HCT116 (cell line): Measurements from ENCODE around the gene ACTG1. TPM values are rescaled to one million over a fixed set of nuclear protein-coding genes. Genes with fewer than 3 reads are reported as not detected.

Source experiments
- ATAC-seq: fragments of 200-7000 bp; cut with Tn5 transposase; 2 replicates; pipeline ENCODE4 v1.9.1; 2020; ENCODE audit warnings: mild to moderate bottlenecking, moderate library complexity
- BruUV-seq: library from RNA; stranded (reverse); fragments of 400-500 nt; replicated peaks from 2 replicates; lab custom pipeline; 2021; lab: Mats Ljungman, UMichigan
- CTCF ChIA-PET: fragments of 300-600 bp; sonication (Branson Sonifier 250); formaldehyde crosslinking; loops from one replicate; lab custom pipeline; 2021; ENCODE audit warnings: antibody characterized with exemption; lab: Charles Lee
- POLR2A ChIA-PET: fragments of 300-600, 350-600 bp; sonication (Branson Sonifier 250); formaldehyde crosslinking; loops from one replicate; lab custom pipeline; 2021; ENCODE audit warnings: antibody characterized with exemption; lab: Charles Lee
- RAD21 ChIA-PET, 2 experiments: fragments of 300-600 bp; sonication (Branson Sonifier 250); formaldehyde crosslinking; loops; one replicate each; lab custom pipeline; 2023; ENCODE audit warnings: low total read pairs in 2 of 2; ENCODE audit not compliant: uncharacterized antibody in 2 of 2, unreplicated experiment in 2 of 2, low non-redundant PET in 1 of 2; lab: Charles Lee
- DNase-seq: peaks from one replicate; pipeline ENCODE4 v3.0.0-alpha.2; 2010; ENCODE audit warnings: low read depth, low spot score
- H2AFZ ChIP-seq: fragments of 200-600 bp; shearing (Covaris generic), sonication (generic); 2 replicates; pipeline ENCODE4 v1.6.1; 2017; ENCODE audit warnings: low read depth, mixed run types, mixed read lengths, antibody characterized with exemption, low read length; ENCODE audit not compliant: poor library complexity, severe bottlenecking
- H3K27ac ChIP-seq: 2 replicates; pipeline ENCODE4 v1.5.1; 2012; ENCODE audit warnings: low read depth, low read length
- H3K27me3 ChIP-seq: fragments of 200-600 bp; sonication (generic); 2 replicates; pipeline ENCODE4 v1.6.1; 2016; ENCODE audit warnings: mixed run types, low read length, mixed read lengths; ENCODE audit not compliant: insufficient read depth
- H3K36me3 ChIP-seq, 2 experiments: fragments of 200-500 bp in 1 of 2; fragments of 200-600 bp in 1 of 2; sonication (Bioruptor generic) in 1 of 2; sonication (generic) in 1 of 2; 2 replicates each; pipeline versions ENCODE4 v1.5.1 to v1.6.1; 2014 to 2016; ENCODE audit warnings: low read length in 2 of 2, inconsistent platforms in 1 of 2, mixed read lengths in 1 of 2, mixed run types in 1 of 2; ENCODE audit not compliant: insufficient read depth in 2 of 2, control insufficient read depth in 1 of 2
- H3K4me1 ChIP-seq, 2 experiments: fragments of 200-600 bp in 1 of 2; sonication (generic) in 1 of 2; 2 replicates each; pipeline versions ENCODE4 v1.5.1 to v1.6.1; 2012 to 2017; ENCODE audit warnings: low read length in 2 of 2, inconsistent platforms in 1 of 2, mild to moderate bottlenecking in 1 of 2, mixed read lengths in 1 of 2, mixed run types in 1 of 2, moderate library complexity in 1 of 2; ENCODE audit not compliant: insufficient read depth in 2 of 2, control insufficient read depth in 1 of 2
- H3K4me2 ChIP-seq: fragments of 200-600 bp; sonication (generic); 2 replicates; pipeline ENCODE4 v1.6.1; 2017; ENCODE audit warnings: mixed run types, low read length, mixed read lengths
- H3K4me3 ChIP-seq, 2 experiments: fragments of 200-600 bp in 1 of 2; sonication (generic) in 1 of 2; replicated peaks in 1 of 2; 2 replicates each; pipeline ENCODE4 v1.5.1; 2011 to 2016; ENCODE audit warnings: low read length in 2 of 2, control low read depth in 1 of 2, low read depth in 1 of 2, mild to moderate bottlenecking in 1 of 2, mixed read lengths in 1 of 2, mixed run types in 1 of 2
- H3K79me2 ChIP-seq: fragments of 200-600 bp; sonication (generic); 2 replicates; pipeline ENCODE4 v1.6.1; 2017; ENCODE audit warnings: mild to moderate bottlenecking, mixed run types, low read length, moderate library complexity, mixed read lengths; ENCODE audit not compliant: insufficient read depth
- H3K9ac ChIP-seq: fragments of 200-600 bp; sonication (generic); 2 replicates; pipeline ENCODE4 v1.6.1; 2016; ENCODE audit warnings: low read length, mixed read lengths
- H3K9me2 ChIP-seq: fragments of 200-600 bp; sonication (generic), shearing (Covaris generic); 2 replicates; pipeline ENCODE4 v1.6.1; 2017; ENCODE audit warnings: mixed run types, mild to moderate bottlenecking, moderate library complexity; ENCODE audit not compliant: insufficient read depth
- H3K9me3 ChIP-seq, 2 experiments: fragments of 200-500 bp in 1 of 2; fragments of 200-600 bp in 1 of 2; sonication (Bioruptor generic) in 1 of 2; sonication (generic) in 1 of 2; 2 replicates each; pipeline ENCODE4 v1.6.1; 2014 to 2017; ENCODE audit warnings: low read length in 2 of 2, mixed read lengths in 2 of 2, inconsistent platforms in 1 of 2, low read depth in 1 of 2, mild to moderate bottlenecking in 1 of 2, mixed run types in 1 of 2, moderate library complexity in 1 of 2; ENCODE audit not compliant: control insufficient read depth in 1 of 2, insufficient read depth in 1 of 2
- H4K20me1 ChIP-seq: fragments of 200-600 bp; sonication (generic), shearing (Covaris generic); 2 replicates; pipeline ENCODE4 v1.6.1; 2017; ENCODE audit warnings: mixed run types, mild to moderate bottlenecking, moderate library complexity; ENCODE audit not compliant: insufficient read depth
- ATF3 ChIP-seq: IDR thresholded peaks from 2 replicates; pipeline ENCODE4 v1.6.1; 2012
- CBX3 ChIP-seq: IDR thresholded peaks from 2 replicates; pipeline ENCODE4 v1.6.1; 2012; ENCODE audit warnings: low read depth
- CEBPB ChIP-seq: IDR thresholded peaks from 2 replicates; pipeline ENCODE4 v1.6.1; 2012; ENCODE audit warnings: low read depth
- EGR1 ChIP-seq: IDR thresholded peaks from 2 replicates; pipeline ENCODE4 v1.6.1; 2012; ENCODE audit warnings: low read depth
- EZH2 ChIP-seq: fragments of 200-600 bp; sonication (generic); IDR thresholded peaks from 2 replicates; pipeline ENCODE4 v1.6.1; 2017; ENCODE audit warnings: antibody characterized with exemption, mixed run types
- EZH2phosphoT487 ChIP-seq: fragments of 200-600 bp; IDR thresholded peaks from 2 replicates; pipeline ENCODE4 v1.6.1; 2018; ENCODE audit warnings: antibody characterized with exemption, borderline replicate concordance
- FOSL1 ChIP-seq: IDR thresholded peaks from 2 replicates; pipeline ENCODE4 v1.6.1; 2012; ENCODE audit warnings: low read depth
- JUND ChIP-seq: IDR thresholded peaks from 2 replicates; pipeline ENCODE4 v1.6.1; 2012
- POLR2A ChIP-seq: IDR thresholded peaks from 2 replicates; pipeline ENCODE4 v1.7.0; 2011; ENCODE audit warnings: borderline replicate concordance; ENCODE audit not compliant: insufficient read depth, insufficient read length; ENCODE audit errors: extremely low read depth
- REST ChIP-seq: IDR thresholded peaks from 2 replicates; pipeline ENCODE4 v1.6.1; 2012; ENCODE audit warnings: low read depth
- SIN3A ChIP-seq: IDR thresholded peaks from 2 replicates; pipeline ENCODE4 v1.6.1; 2012; ENCODE audit warnings: low read depth
- SP1 ChIP-seq: IDR thresholded peaks from 2 replicates; pipeline ENCODE4 v1.6.1; 2012; ENCODE audit warnings: low read depth
- SRF ChIP-seq: IDR thresholded peaks from 2 replicates; pipeline ENCODE4 v1.6.1; 2012; ENCODE audit warnings: low read depth
- ZBTB33 ChIP-seq: IDR thresholded peaks from 2 replicates; pipeline ENCODE4 v1.6.1; 2011; ENCODE audit warnings: mild to moderate bottlenecking, low read length, moderate library complexity; ENCODE audit not compliant: insufficient replicate concordance; ENCODE audit errors: extremely low read depth
- intact Hi-C: fragments of 100-400 bp; cut with micrococcal nuclease; formaldehyde crosslinking; loops from 2 replicates; pipeline ENCODE4 v1.10.0; 2022
- total RNA-seq: library from RNA; stranded (reverse); gene quantifications from one replicate; pipeline ENCODE4 v1.2.1, GENCODE V29; 2021; ENCODE audit not compliant: unreplicated experiment
- TF ChIP-seq, protein P1 (sequence below), 3 experiments: fragments of 200-600 bp in 1 of 3; sonication (generic) in 1 of 3; IDR thresholded peaks in 2 of 3; conservative IDR thresholded peaks in 1 of 3; 2 replicates each; pipeline ENCODE4 v1.5.1; 2012 to 2017; ENCODE audit warnings: low read depth in 2 of 3, low read length in 2 of 3, antibody characterized with exemption in 1 of 3, borderline replicate concordance in 1 of 3, control low read depth in 1 of 3, mild to moderate bottlenecking in 1 of 3, mixed read lengths in 1 of 3, mixed run types in 1 of 3, moderate library complexity in 1 of 3; ENCODE audit not compliant: insufficient read depth in 1 of 3

ACTG1 gene
- total RNA-seq, 1 experiment from 2014 or later, result 6,223 TPM

GRCh38 chr17:81463506-81463905, 49.1 kb downstream of the ACTG1 start:
- Histone ChIP-seq H3K27me3 (no peaks in the 10 kb centered on the region), H3K36me3 (peaks cover 0 to 2% of the 10 kb centered on the region in 2 experiments; a peak in 2 of 4 replicates), H3K9ac (no peak overlapping the region), H3K4me3 (no peak overlapping the region), H2AFZ (no peak overlapping the region), H3K4me2 (no peak overlapping the region), H3K4me1 (no peaks in the 10 kb centered on the region), H3K79me2 (no peaks in the 10 kb centered on the region), H3K27ac (no peak overlapping the region), H4K20me1 (no peaks in the 10 kb centered on the region), H3K9me3 (no peaks in the 10 kb centered on the region), H3K9me2 (no peaks in the 10 kb centered on the region)
- TF ChIP-seq POLR2A (no peak), ZBTB33 (no peak), FOSL1 (no peak), JUND (no peak), CEBPB (no peak), SP1 (no peak), EZH2phosphoT487 (no peak), EZH2 (no peak), REST (no peak), SIN3A (no peak), CBX3 (no peak), EGR1 (no peak), ATF3 (no peak), SRF (no peak)
- TF ChIP-seq, protein P1, sequence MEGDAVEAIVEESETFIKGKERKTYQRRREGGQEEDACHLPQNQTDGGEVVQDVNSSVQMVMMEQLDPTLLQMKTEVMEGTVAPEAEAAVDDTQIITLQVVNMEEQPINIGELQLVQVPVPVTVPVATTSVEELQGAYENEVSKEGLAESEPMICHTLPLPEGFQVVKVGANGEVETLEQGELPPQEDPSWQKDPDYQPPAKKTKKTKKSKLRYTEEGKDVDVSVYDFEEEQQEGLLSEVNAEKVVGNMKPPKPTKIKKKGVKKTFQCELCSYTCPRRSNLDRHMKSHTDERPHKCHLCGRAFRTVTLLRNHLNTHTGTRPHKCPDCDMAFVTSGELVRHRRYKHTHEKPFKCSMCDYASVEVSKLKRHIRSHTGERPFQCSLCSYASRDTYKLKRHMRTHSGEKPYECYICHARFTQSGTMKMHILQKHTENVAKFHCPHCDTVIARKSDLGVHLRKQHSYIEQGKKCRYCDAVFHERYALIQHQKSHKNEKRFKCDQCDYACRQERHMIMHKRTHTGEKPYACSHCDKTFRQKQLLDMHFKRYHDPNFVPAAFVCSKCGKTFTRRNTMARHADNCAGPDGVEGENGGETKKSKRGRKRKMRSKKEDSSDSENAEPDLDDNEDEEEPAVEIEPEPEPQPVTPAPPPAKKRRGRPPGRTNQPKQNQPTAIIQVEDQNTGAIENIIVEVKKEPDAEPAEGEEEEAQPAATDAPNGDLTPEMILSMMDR (IDR thresholded peaks at IDR 0.05 in 2 of 3, conservative IDR thresholded peaks at IDR 0.05 in 1 of 3; ENCODE audit: borderline replicate concordance in 1 of 3, insufficient read depth in 1 of 3, low read depth in 2 of 3, low read length in 2 of 3), result no peak
- intact Hi-C loops, result no loop called here
- no TSS peak for BruUV-seq
- RAD21 ChIA-PET, result no interaction called here
- CTCF ChIA-PET, result no interaction called here
- ATAC-seq (no peak), DNase-seq (no peak)
- POLR2A ChIA-PET, result no interaction called here
